ENCODE data around the gene SLC27A4. TPM values are rescaled to one million over a fixed set of nuclear protein-coding genes. Genes with fewer than 3 reads are reported as not detected.

Gene SLC27A4
- total and polyA plus RNA-seq, 2 donors (not counting 1 experiment from before 2014, with no cell fraction given) = 10.0 to 12.9 TPM

- H3K27me3 ChIP-seq (replicated peaks in 1 of 4; ENCODE audit: control extremely low read depth in 1 of 4, control insufficient read depth in 3 of 4, insufficient read depth in 4 of 4, low read length in 3 of 4) = no peaks in the 10 kb centered on the region
- peaks cover 9% of the 10 kb centered on the region for H3K4me1 Mint-ChIP-seq
- CTCF ChIA-PET = interaction anchor here (0.9 to 2.7 kb wide), 28 partner anchors 9 to 635 kb away, joined by 3 to 35 read pairs (median 3); partner anchors contain the start of genes CERCAM and URM1
- ATAC-seq (ENCODE audit: low read depth) (peak; percentile 87), DNase-seq (peak; percentile 73)
- peak overlapping the region; percentile 64 for H3K9ac ChIP-seq (ENCODE audit: low read length)
- peak overlapping the region in 4 of 5 experiments; percentile 7 to 63 (median 48) for H3K4me3 ChIP-seq (ENCODE audit: control extremely low read depth in 1 of 5, extremely low read depth in 1 of 5, insufficient read depth in 1 of 5, low read depth in 2 of 5, low read length in 4 of 5)
- H3K27ac Mint-ChIP-seq = no peak overlapping the region
- 6% methylated on average over 17 of the region's 20 CpGs for WGBS (ENCODE audit: insufficient coverage)
- peak overlapping the region; percentile 90 for H2AFZ ChIP-seq (ENCODE audit: insufficient read depth, low read depth, low read length, poor library complexity, severe bottlenecking)
- no peaks in the 10 kb centered on the region for H3K79me2 ChIP-seq (ENCODE audit: control insufficient read depth, insufficient read depth, low read length)
- H4K20me1 ChIP-seq (ENCODE audit: control insufficient read depth, insufficient read depth, low read length, poor library complexity, severe bottlenecking) = no peaks in the 10 kb centered on the region
- no peaks in the 10 kb centered on the region for H3K27me3 Mint-ChIP-seq
- H3K4me1 ChIP-seq (ENCODE audit: control insufficient read depth in 2 of 2, insufficient read depth in 2 of 2, low read length in 2 of 2) = peaks cover 10 to 21% of the 10 kb centered on the region in 2 donors
- POLR2A ChIA-PET = interaction anchor here (2.7 kb wide), 1 partner anchor 10 kb away, joined by 20 read pairs; the partner anchor contains the start of gene URM1
- peak overlapping the region; percentile 85 for H3K4me3 Mint-ChIP-seq
- no peak for TF ChIP-seq EZH2 (IDR thresholded peaks at IDR 0.05; ENCODE audit: borderline replicate concordance, insufficient read depth, low read depth, low read length, poor library complexity, severe bottlenecking)
- TF ChIP-seq CTCF (IDR thresholded peaks at IDR 0.05) = peak; percentile 89
- H3K36me3 ChIP-seq (replicated peaks in 1 of 2; ENCODE audit: control extremely low read depth in 1 of 2, control insufficient read depth in 1 of 2, extremely low read depth in 1 of 2, insufficient read depth in 2 of 2, low read length in 1 of 2) = no peaks in the 10 kb centered on the region
- no peaks in the 10 kb centered on the region for H3K9me3 ChIP-seq (ENCODE audit: control extremely low read depth in 1 of 3, control insufficient read depth in 2 of 3, insufficient read depth in 1 of 3, low read length in 2 of 3)
- no peak overlapping the region for H3K27ac ChIP-seq (ENCODE audit: low read length in 2 of 2)
- intact Hi-C loops (cut with micrococcal nuclease) = loop anchor here (1.0 kb wide), 1 partner anchor 58 kb away; the partner anchor contains the start of gene CERCAM
- H3K9me3 Mint-ChIP-seq (ENCODE audit: insufficient read depth) = no peaks in the 10 kb centered on the region
- H3K4me2 ChIP-seq (replicated peaks; ENCODE audit: low read depth, low read length, poor library complexity, severe bottlenecking) = peak overlapping the region; percentile 82
Observed at GRCh38 chr9:128361986-128362646, 21.8 kb downstream of the SLC27A4 start.

- Mint-ChIP-seq H3K27ac (no peak overlapping the region), H3K4me3 (no peak overlapping the region), H3K9me3 (ENCODE audit: insufficient read depth) (no peaks in the 10 kb centered on the region), H3K4me1 (peaks cover 9% of the 10 kb centered on the region), H3K27me3 (no peaks in the 10 kb centered on the region)
- no peak overlapping the region for H3K9ac ChIP-seq (ENCODE audit: low read length)
- H3K4me1 ChIP-seq (ENCODE audit: control insufficient read depth in 2 of 2, insufficient read depth in 2 of 2, low read length in 2 of 2) = peaks cover 10 to 21% of the 10 kb centered on the region in 2 donors
- no peaks in the 10 kb centered on the region for H3K27me3 ChIP-seq (replicated peaks in 1 of 4; ENCODE audit: control extremely low read depth in 1 of 4, control insufficient read depth in 3 of 4, insufficient read depth in 4 of 4, low read length in 3 of 4)
- no peak overlapping the region for H3K27ac ChIP-seq (ENCODE audit: low read length in 2 of 2)
- H3K79me2 ChIP-seq (ENCODE audit: control insufficient read depth, insufficient read depth, low read length) = no peaks in the 10 kb centered on the region
- CTCF ChIA-PET = interaction anchor here (0.6 to 2.7 kb wide), 27 partner anchors 8 to 634 kb away, joined by 3 to 35 read pairs (median 3); partner anchors contain the start of genes CERCAM and URM1
- POLR2A ChIA-PET = interaction anchor here (2.7 kb wide), 1 partner anchor 9 kb away, joined by 20 read pairs; the partner anchor contains the start of gene URM1
- H2AFZ ChIP-seq (ENCODE audit: insufficient read depth, low read depth, low read length, poor library complexity, severe bottlenecking) = no peak overlapping the region
- intact Hi-C loops (cut with micrococcal nuclease) = loop anchor here (1.0 kb wide), 1 partner anchor 58 kb away; the partner anchor contains the start of gene CERCAM
- 86% methylated on average over 2 of the region's 3 CpGs for WGBS (ENCODE audit: insufficient coverage)
- TF ChIP-seq CTCF (IDR thresholded peaks at IDR 0.05) (no peak), EZH2 (IDR thresholded peaks at IDR 0.05; ENCODE audit: borderline replicate concordance, insufficient read depth, low read depth, low read length, poor library complexity, severe bottlenecking) (no peak)
- H3K36me3 ChIP-seq (replicated peaks in 1 of 2; ENCODE audit: control extremely low read depth in 1 of 2, control insufficient read depth in 1 of 2, extremely low read depth in 1 of 2, insufficient read depth in 2 of 2, low read length in 1 of 2) = no peaks in the 10 kb centered on the region
- ATAC-seq (ENCODE audit: low read depth) (no peak), DNase-seq (no peak)
- no peak overlapping the region for H3K4me3 ChIP-seq (ENCODE audit: control extremely low read depth in 1 of 5, extremely low read depth in 1 of 5, insufficient read depth in 1 of 5, low read depth in 2 of 5, low read length in 4 of 5)
- H3K9me3 ChIP-seq (ENCODE audit: control extremely low read depth in 1 of 3, control insufficient read depth in 2 of 3, insufficient read depth in 1 of 3, low read length in 2 of 3) = no peaks in the 10 kb centered on the region
- H4K20me1 ChIP-seq (ENCODE audit: control insufficient read depth, insufficient read depth, low read length, poor library complexity, severe bottlenecking) = no peaks in the 10 kb centered on the region
- H3K4me2 ChIP-seq (replicated peaks; ENCODE audit: low read depth, low read length, poor library complexity, severe bottlenecking) = no peak overlapping the region
Observed at GRCh38 chr9:128362774-128363173, 22.4 kb downstream of the SLC27A4 start.
